Mammary epithelial cell (primary cell): ENCODE results near the gene TAS1R2.

Source experiments
- CTCF ChIP-seq, 2 donors: IDR thresholded peaks in 1 of 2; conservative IDR thresholded peaks in 1 of 2; 2 replicates each; pipeline ENCODE4 v1.5.1; 2011 to 2012; ENCODE audit warnings: inconsistent platforms in 2 of 2, low read length in 2 of 2, mild to moderate bottlenecking in 2 of 2, control low read depth in 1 of 2, low read depth in 1 of 2; ENCODE audit not compliant: insufficient read depth in 1 of 2; ENCODE audit errors: extremely low read depth in 1 of 2
- EZH2 ChIP-seq: IDR thresholded peaks from 2 replicates; pipeline ENCODE4 v1.6.1; 2012; ENCODE audit warnings: low read length, inconsistent platforms, borderline replicate concordance

DNA sequence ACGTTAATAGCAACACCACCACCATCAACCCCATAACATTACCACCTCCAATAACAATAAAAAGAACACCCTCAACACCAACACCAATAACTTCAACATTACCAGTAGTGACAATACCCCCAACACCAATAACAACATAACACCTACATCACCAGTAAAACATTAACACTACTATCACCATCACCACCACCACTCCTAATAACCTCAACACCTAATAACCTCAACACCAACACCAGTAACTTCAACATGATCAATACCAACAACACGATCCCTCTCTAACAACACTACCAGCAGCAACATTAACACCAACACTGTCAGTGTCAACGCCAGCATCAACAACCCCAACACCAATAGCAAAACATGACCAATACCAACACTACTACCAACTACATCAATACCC lies 57.2 kb downstream of the TAS1R2 start:
- TF ChIP-seq EZH2 (no peak), CTCF (conservative IDR thresholded peaks at IDR 0.05 in 1 of 2, IDR thresholded peaks at IDR 0.05 in 1 of 2; ENCODE audit: extremely low read depth in 1 of 2, insufficient read depth in 1 of 2, low read depth in 1 of 2, low read length in 2 of 2) (no peak)
